ENCODE data around the gene RALGAPB. TPM values are rescaled to one million over a fixed set of nuclear protein-coding genes. Genes with fewer than 3 reads are reported as not detected.

Gene RALGAPB
- total RNA-seq, 2 donors from 2014 or later, result 23.1 to 24.4 TPM

- intact Hi-C loops (cut with DNase I), result no loop called here
Measured at GRCh38 chr20:38581830-38582358, 109.3 kb downstream of the RALGAPB start.

GRCh38 chr20:38583306-38583705 is 110.7 kb downstream of the RALGAPB start:
- intact Hi-C loops (cut with DNase I), result no loop called here
- no peak for ATAC-seq
- Histone ChIP-seq H3K27me3 (no peaks in the 10 kb centered on the region), H3K27ac (no peak overlapping the region), H3K4me3 (no peak overlapping the region), H3K4me1 (no peaks in the 10 kb centered on the region), H3K36me3 (replicated peaks in 1 of 2; ENCODE audit: insufficient read depth in 1 of 2, low read depth in 2 of 2) (no peaks in the 10 kb centered on the region), H3K9me3 (no peaks in the 10 kb centered on the region)
- WGBS, 2 donors, result 48 to 65% methylated on average over 4 of the region's 4 CpGs
- no peak for TF ChIP-seq CTCF (IDR thresholded peaks at IDR 0.05)
- no peak for TF ChIP-seq POLR2A (IDR thresholded peaks at IDR 0.05)
- DNase-seq, result no peak

More at GRCh38 chr20:38581830-38582358, 109.3 kb downstream of the RALGAPB start:
- no peaks in the 10 kb centered on the region for H3K4me1 ChIP-seq
- no peaks in the 10 kb centered on the region for H3K36me3 ChIP-seq (replicated peaks in 1 of 2; ENCODE audit: insufficient read depth in 1 of 2, low read depth in 2 of 2)
- H3K27ac ChIP-seq, result no peak overlapping the region
- no peak overlapping the region for H3K4me3 ChIP-seq
- WGBS, 2 donors, result 49 to 60% methylated on average over 3 to 4 of the region's 4 CpGs
- no peaks in the 10 kb centered on the region for H3K27me3 ChIP-seq
- no peak for TF ChIP-seq CTCF (IDR thresholded peaks at IDR 0.05)
- no peak for TF ChIP-seq POLR2A (IDR thresholded peaks at IDR 0.05)
- ATAC-seq, result no peak
- no peaks in the 10 kb centered on the region for H3K9me3 ChIP-seq
- no peak for DNase-seq

- no peaks in the 10 kb centered on the region for H3K9me3 ChIP-seq
Measured at GRCh38 chr20:38584099-38584763, 111.6 kb downstream of the RALGAPB start.

GRCh38 chr20:38585404-38586180 is 112.9 kb downstream of the RALGAPB start:
- Histone ChIP-seq H3K4me3 (no peak overlapping the region), H3K4me1 (no peaks in the 10 kb centered on the region)
- WGBS, 2 donors, result 58 to 62% methylated on average over 10 of the region's 10 CpGs

More at GRCh38 chr20:38584099-38584763, 111.6 kb downstream of the RALGAPB start:
- no peak for ATAC-seq
- no peak for DNase-seq
- WGBS, 2 donors, result 51 to 52% methylated on average over 7 of the region's 7 CpGs
- Histone ChIP-seq H3K27me3 (no peaks in the 10 kb centered on the region), H3K4me1 (no peaks in the 10 kb centered on the region), H3K36me3 (replicated peaks in 1 of 2; ENCODE audit: insufficient read depth in 1 of 2, low read depth in 2 of 2) (no peaks in the 10 kb centered on the region), H3K27ac (no peak overlapping the region), H3K4me3 (no peak overlapping the region)
- intact Hi-C loops (cut with DNase I), result no loop called here
- TF ChIP-seq CTCF (IDR thresholded peaks at IDR 0.05) (no peak), POLR2A (IDR thresholded peaks at IDR 0.05) (no peak)

More at GRCh38 chr20:38585404-38586180, 112.9 kb downstream of the RALGAPB start:
- H3K36me3 ChIP-seq (replicated peaks in 1 of 2; ENCODE audit: insufficient read depth in 1 of 2, low read depth in 2 of 2), result no peaks in the 10 kb centered on the region
- ATAC-seq (no peak), DNase-seq (no peak)
- H3K27ac ChIP-seq, result no peak overlapping the region
- no peak for TF ChIP-seq POLR2A (IDR thresholded peaks at IDR 0.05)
- no peak for TF ChIP-seq CTCF (IDR thresholded peaks at IDR 0.05)
- H3K9me3 ChIP-seq, result no peaks in the 10 kb centered on the region
- intact Hi-C loops (cut with DNase I), result no loop called here
- no peaks in the 10 kb centered on the region for H3K27me3 ChIP-seq

Measured in body of pancreas (tissue), 4 donors.